GM10266 (cell line): ENCODE measurements around the gene NOC2L.

Source experiments
- DNase-seq: peaks from one replicate; pipeline ENCODE4 v3.0.0; 2012; ENCODE audit errors: extremely low spot score
- TF ChIP-seq, protein P1 (sequence below): IDR thresholded peaks from 2 replicates; pipeline ENCODE4 v1.5.1; 2012; ENCODE audit warnings: mild to moderate bottlenecking, low read depth; ENCODE audit not compliant: control insufficient read depth, insufficient read depth; ENCODE audit errors: missing control alignments

The NOC2L gene

DNA sequence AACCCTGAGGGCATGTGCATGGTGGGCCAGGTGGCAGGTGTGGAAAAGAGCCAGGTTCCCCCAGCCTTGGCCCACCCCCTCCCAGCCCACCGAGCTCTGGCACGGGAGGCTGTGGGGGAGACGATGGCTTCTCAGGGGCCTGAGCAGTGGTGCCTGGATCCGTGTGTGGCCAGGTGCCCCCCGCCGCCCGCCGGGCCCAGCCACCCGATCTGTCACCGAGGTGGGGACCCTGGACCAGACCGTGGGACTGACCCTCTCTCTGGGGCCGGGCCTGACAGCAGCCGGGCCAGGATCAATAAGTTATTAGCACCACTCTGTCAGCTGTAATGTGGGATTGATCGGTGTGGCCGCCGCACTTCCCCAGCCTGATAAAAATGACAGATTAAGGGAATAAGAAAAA is 21.5 kb downstream of the NOC2L start:
- no peak for DNase-seq
- TF ChIP-seq, protein P1, sequence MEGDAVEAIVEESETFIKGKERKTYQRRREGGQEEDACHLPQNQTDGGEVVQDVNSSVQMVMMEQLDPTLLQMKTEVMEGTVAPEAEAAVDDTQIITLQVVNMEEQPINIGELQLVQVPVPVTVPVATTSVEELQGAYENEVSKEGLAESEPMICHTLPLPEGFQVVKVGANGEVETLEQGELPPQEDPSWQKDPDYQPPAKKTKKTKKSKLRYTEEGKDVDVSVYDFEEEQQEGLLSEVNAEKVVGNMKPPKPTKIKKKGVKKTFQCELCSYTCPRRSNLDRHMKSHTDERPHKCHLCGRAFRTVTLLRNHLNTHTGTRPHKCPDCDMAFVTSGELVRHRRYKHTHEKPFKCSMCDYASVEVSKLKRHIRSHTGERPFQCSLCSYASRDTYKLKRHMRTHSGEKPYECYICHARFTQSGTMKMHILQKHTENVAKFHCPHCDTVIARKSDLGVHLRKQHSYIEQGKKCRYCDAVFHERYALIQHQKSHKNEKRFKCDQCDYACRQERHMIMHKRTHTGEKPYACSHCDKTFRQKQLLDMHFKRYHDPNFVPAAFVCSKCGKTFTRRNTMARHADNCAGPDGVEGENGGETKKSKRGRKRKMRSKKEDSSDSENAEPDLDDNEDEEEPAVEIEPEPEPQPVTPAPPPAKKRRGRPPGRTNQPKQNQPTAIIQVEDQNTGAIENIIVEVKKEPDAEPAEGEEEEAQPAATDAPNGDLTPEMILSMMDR = no peak

DNA sequence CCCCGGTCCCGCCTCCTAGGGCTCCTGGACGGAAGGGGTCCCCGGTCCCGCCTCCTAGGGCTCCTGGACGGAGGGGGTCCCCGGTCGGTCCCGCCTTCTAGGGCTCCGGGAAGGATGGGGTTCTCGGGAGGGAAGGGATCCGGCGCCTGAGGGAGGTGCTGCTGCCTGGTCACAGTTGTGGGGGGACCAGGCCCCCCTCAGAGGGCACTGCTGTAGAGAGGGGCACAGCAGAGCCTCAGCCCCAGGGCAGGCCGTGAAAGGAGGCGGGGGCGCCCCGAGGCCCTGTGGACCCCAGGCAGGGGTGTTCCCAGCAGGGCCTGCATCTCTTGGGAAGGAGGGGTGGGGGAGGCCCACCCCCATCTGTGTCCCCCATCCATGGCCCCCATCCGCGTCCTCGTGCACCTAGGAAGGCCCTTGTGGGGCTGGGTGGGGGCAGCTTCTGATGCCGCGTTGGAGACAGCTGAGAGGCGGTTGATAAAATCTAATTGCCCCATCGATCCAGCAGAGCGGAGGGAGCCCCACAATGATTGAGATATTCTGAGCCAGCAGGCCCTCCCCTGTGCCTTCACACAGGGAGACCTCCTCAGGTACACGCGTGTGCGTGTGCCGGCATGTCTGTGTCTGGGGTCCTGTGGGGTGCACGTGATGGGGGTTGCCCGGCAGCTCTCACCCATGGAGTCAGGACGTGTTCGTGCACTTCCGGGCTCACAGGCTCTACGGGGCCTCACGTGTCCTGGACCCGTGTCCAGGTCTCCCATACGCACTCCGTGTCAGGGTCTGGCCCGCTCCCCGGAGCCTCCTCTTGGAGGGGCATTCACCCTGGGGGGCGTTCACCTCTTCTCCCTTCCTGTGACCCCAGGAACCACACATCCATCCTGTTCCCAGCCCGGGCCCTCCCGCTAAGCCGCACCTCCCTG is 22.4 kb downstream of the NOC2L start:
- TF ChIP-seq, protein P1 = no peak
- no peak for DNase-seq

DNA sequence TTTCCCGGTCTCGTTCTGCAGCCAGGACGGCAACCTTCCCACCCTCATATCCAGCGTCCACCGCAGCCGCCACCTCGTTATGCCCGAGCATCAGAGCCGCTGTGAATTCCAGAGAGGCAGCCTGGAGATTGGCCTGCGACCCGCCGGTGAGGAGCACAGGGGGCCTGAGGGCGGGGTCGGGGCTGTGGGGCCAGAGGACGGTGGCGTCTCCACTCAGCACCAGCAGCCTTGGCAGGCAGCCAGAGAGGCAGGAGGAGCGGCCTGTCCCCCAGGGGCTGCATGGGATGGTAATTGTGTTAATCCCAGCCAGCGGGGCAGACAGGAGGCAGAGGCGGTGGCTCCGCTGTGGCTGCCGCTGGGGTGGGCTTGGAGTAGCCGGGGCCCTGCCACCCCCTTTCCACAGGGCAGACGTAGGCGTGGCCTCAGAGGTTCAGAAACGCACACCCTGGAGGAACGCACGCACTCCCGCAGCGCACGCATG is 23.3 kb downstream of the NOC2L start:
- TF ChIP-seq, protein P1 = no peak
- DNase-seq = no peak

DNA sequence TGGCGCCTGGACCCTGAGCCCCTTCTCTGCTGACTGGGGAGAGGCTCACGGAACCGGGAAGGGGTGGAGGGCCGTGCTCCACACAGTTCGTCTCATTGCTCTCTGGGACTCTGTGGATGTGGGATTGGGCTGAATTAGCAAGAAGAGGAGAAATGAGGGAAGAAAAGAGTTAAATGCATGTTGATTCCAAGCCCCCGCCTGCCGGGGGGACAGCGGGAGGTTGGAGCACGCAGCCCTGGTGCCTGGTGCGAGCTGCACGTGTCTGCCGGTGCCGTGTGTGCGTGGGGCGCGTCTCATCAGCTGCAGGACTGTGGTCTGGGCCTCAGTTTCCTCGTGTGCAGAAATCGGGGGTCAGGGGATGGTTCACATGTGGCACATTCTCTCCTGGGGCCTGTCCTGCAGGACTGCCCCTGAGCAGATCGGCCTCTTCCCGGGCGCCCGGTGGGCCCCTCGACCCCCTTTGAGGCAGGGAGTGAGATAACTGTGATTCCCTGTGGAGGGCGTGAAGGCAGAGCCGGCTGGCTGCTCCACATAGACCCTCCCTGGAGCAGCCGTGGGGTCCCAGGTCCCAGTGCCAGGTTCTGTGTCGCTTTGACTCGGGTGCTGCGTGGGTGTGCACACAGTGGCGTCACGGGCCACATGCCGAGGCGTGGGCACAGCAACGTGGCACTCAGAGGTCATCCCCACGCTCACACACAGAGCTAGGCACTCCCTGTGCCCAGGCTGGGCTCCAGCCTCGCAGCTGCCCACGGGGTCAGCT is 23.9 kb downstream of the NOC2L start:
- DNase-seq = no peak
- TF ChIP-seq, protein P1 = no peak

DNA sequence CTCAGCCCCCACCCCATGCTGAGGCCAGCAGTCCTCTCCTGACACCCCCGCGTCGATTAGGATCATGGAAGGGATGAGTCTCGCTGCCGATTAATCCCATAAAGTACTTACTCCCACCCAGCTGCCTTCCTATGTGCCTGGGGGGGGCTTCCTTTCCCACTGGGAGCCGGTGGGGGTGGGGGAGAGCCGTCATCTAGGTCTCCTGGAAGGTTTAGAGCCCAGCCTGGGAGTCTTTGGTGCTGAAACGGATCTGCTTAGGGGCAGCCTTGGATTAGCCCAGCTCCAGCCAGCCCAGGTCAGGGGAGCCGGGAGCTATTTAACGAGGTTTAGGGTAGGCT is 25.5 kb downstream of the NOC2L start:
- TF ChIP-seq, protein P1 = no peak
- DNase-seq = no peak

DNA sequence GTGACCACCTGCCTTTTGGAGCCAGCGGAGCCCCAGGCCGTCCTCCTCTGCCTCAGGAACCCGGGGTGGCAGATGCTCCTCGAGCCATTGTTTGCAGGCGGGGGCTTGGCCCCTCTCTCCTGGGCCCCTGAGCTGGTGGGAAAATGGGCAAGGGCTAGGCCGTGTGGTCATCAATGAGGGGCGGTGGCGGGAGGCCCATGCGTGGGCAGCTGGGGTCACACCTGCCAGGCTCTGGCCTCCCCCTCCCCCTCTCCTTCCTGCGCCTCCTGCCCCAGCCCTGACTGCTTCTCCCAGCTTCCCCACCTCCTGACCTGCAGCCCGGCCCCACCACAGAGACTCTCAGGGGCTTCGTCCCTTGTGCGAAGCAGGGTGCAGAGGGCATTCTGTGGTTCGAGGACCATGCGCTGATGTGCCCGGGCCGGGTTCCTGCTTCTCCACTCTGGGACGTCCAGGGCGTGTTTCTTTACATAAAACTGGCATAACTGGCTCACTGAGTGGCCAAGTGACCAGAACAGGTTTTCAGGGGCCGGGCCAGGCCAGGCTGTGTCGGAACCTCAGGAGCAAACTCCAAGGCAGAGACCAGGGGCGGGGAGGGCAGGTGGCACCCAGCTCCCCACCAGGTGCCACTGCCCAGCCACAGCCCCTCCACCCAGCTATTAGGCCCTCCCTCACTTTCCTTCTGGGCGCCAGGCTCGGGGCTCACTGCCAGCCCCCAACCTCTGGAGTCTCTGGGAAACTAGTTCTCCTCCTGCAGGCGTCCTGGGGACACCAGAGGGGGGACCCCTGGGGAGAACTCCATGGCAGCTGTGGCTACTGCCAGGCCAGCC is 26.1 kb downstream of the NOC2L start:
- no peak for DNase-seq
- TF ChIP-seq, protein P1 = no peak
